Gastroesophageal sphincter (tissue), 3 donors: ENCODE measurements around the gene PPP6R3.

Experiments
- EP300 ChIP-seq: sonication (generic); formaldehyde crosslinking; IDR thresholded peaks from one replicate; pipeline ENCODE4 v1.6.1; 2017; ENCODE audit warnings: antibody characterized with exemption, mild to moderate bottlenecking
- POLR2A ChIP-seq, 2 donors: fragments of 450-650 bp; IDR thresholded peaks; one replicate each; pipeline ENCODE4 v1.6.1; 2017; ENCODE audit warnings: antibody characterized with exemption in 2 of 2, mild to moderate bottlenecking in 2 of 2, moderate library complexity in 1 of 2
- POLR2AphosphoS5 ChIP-seq: sonication (generic); formaldehyde crosslinking; IDR thresholded peaks from one replicate; pipeline ENCODE4 v1.6.1; 2017; ENCODE audit warnings: antibody characterized with exemption
- TF ChIP-seq, protein P1 (sequence below), 4 experiments: fragments of 200-600 bp in 2 of 4; fragments of 450-650 bp in 2 of 4; sonication (generic) in 1 of 4; IDR thresholded peaks; one replicate each; pipeline ENCODE4 v1.5.1; 2017 to 2019; ENCODE audit warnings: antibody characterized with exemption in 4 of 4, mild to moderate bottlenecking in 2 of 4, moderate library complexity in 2 of 4

DNA sequence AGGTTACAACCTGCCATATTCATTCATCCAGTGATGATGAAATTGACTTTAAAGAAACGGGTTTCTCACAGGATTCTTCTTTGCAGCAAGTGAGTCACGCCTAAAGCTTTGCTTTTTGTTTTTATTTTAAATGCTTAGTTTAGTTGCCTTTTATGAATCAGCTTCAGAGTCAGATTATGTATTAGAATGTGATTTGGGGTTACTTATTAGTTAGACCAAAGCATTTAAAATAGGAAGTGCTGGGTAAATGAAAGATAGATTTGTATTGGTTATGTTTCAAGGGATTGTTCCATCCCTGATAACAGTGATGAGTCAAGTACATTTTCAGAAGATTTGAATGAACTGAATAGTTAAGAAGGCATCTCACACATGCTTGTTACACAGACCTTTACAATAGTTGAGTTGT lies 122.5 kb downstream of the PPP6R3 start:
- TF ChIP-seq POLR2A (IDR thresholded peaks at IDR 0.05) = no peak
- TF ChIP-seq, protein P1, sequence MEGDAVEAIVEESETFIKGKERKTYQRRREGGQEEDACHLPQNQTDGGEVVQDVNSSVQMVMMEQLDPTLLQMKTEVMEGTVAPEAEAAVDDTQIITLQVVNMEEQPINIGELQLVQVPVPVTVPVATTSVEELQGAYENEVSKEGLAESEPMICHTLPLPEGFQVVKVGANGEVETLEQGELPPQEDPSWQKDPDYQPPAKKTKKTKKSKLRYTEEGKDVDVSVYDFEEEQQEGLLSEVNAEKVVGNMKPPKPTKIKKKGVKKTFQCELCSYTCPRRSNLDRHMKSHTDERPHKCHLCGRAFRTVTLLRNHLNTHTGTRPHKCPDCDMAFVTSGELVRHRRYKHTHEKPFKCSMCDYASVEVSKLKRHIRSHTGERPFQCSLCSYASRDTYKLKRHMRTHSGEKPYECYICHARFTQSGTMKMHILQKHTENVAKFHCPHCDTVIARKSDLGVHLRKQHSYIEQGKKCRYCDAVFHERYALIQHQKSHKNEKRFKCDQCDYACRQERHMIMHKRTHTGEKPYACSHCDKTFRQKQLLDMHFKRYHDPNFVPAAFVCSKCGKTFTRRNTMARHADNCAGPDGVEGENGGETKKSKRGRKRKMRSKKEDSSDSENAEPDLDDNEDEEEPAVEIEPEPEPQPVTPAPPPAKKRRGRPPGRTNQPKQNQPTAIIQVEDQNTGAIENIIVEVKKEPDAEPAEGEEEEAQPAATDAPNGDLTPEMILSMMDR (IDR thresholded peaks at IDR 0.05) = no peak
- no peak for TF ChIP-seq POLR2AphosphoS5
- TF ChIP-seq EP300 = no peak
